ENCODE measurements around the gene DAPK3. TPM values are rescaled to one million over a fixed set of nuclear protein-coding genes. Genes with fewer than 3 reads are reported as not detected.
"Not testable (repeated sequence)": the region's sequence is repeated elsewhere in the genome, so short reads cannot be mapped to it uniquely, and the experiment has no call there.

The DAPK3 gene
- polyA plus RNA-seq: 34.7 TPM

DNA sequence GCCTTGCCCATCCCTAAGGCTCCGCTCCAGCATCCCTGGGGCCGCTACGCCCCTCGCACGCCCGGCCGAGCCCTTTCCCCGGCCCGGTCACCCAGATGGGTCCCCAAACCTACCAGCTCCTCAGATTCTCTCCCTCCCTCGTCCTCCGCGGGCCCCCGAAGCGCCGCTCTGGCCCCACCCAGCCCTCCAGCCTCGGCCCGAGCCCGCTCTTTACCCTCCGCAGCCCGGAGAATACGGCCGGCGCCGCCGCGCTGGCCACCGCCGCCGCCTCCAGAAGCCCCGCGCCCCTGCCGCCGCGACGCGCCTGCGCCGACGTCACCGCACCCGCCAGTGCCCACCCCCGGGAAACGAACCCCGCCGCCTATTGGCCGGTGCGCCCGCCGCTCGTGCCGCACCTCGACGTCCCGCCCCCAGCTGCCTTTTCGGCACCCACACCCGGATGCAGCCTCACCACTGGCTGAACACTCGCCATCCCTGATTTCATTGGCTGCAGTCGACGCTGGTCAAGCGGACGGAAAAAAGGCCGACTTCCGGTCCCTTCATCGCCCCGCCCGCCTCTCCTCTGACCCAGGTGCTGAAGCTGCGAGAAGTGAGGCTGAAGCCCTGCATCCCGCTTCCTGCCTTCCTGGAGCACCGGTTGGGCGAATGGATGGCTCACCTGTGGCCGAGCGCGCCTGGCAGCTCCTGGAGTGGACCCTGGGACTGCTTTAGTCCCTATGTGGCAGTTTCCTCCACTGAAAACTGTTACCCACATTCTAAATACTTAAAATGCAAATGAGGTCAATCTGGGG lies at the start of gene DAPK3:
TSS of gene DAPK3 (minus strand) at position 292 of the 791 bp plus-strand sequence. CDS start 1,364 bp downstream, outside the sequence.
- H3K27me3 Mint-ChIP-seq: no peaks in the 10 kb centered on the region

DNA sequence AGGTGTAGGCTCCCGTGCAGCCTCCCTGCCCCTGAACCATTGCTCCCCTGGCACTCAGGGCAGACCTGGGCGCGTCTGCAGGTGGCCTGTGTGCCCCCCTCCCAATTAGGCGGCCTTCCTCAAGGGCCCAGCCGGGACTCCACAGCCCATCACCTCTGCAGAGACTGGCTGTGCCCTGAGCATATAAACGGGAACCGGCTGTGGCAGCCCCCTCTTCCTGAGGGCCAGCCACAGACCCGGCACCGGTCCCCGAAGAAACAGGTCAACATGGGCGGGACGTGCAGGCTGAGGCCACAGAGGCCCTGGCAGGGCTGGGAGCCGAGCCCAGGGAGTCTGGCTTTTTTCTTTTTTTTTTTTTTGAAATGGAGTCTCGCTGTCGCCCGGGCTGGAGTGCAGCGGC lies 48.7 kb upstream of the DAPK3 start:
- Mint-ChIP-seq H3K36me3 (peaks cover 3% of the 10 kb centered on the region), H3K27me3 (no peaks in the 10 kb centered on the region), H3K27ac (no peak overlapping the region), H3K9me3 (no peaks in the 10 kb centered on the region), H3K4me3 (no peak overlapping the region), H3K4me1 (peaks cover 2 to 7% (median 4%) of the 10 kb centered on the region in 3 donors)

More for the DNA sequence above, at the start of gene DAPK3:
- Mint-ChIP-seq H3K4me3 (peak within 1 kb of the TSS; percentile 82 to 98 (median 96)), H3K9me3 (no peaks in the 10 kb centered on the region), H3K36me3 (peaks cover 1% of the 10 kb centered on the region), H3K4me1 (peaks cover 9 to 17% (median 15%) of the 10 kb centered on the region in 3 donors), H3K27ac (peak within 1 kb of the TSS; percentile 86 to 95 (median 87))

DNA sequence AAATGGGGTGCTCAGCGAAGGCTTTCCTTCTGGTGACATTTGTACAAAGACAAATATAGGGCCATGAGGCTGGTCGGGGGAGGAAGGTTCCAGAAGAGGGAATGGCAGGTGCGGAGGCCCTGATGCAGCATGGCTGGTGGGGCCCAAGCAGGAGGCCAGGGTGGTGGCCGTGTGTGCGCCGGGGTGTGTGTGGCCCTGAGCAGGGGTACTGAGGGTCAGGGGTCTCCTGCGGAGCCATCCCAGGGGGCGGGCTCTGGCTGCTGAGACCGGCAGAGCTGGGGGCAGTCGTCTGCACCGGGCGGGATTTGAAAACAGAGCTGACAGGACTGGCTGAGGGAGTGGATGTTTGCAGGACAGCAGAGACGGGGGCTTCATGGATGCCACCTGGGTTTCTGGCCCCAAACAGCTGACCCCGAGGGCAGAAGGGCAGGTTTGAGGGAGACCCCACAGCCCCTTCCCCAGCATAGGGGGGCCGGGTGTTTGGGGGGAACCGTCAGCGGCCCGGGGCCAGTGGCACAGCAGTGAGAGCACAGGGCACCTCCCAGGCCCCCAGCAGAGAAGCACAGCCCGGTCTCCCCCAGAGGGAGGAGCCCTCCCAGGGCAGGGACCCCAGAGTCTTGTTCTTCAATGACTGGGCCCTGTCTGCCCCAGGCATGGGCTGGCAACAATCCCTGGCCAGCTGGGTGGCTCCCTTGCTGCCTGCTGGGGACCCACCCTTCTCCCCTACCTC lies 48.0 kb upstream of the DAPK3 start:
- Mint-ChIP-seq H3K4me3 (peak overlapping the region in 1 of 4 donors; percentile 47), H3K27me3 (no peaks in the 10 kb centered on the region), H3K4me1 (peaks cover 2 to 6% (median 4%) of the 10 kb centered on the region in 3 donors), H3K9me3 (no peaks in the 10 kb centered on the region), H3K27ac (peak overlapping the region in 1 of 3 donors; percentile 85), H3K36me3 (peaks cover 3% of the 10 kb centered on the region)

DNA sequence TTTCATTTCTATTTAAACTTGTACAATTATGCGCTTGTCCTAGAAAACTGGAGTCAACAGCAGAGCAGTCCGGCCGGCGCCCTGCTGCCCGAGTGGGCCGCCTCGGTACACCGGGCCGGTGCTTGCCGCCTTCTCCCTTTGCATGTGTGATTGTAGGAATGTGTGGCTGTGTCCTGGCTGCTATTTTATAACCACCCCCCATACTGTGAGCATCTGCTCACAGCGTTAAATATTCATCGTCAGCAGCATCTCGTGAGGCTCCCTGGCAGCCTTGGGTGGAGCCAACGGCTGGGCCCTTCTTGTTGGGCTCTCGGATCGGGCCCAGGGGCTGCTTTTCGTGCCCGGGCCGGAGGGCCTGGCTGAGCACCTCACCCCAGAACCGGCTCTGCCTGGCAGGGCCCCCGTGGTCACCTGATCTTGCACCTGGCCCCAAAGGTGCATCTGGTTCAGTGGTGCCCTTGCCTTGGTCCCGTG lies 47.3 kb upstream of the DAPK3 start:
- H3K9me3 Mint-ChIP-seq: no peaks in the 10 kb centered on the region
- H3K4me1 Mint-ChIP-seq: peaks cover 3 to 6% (median 4%) of the 10 kb centered on the region in 3 donors
- no peaks in the 10 kb centered on the region for H3K27me3 Mint-ChIP-seq
- H3K27ac Mint-ChIP-seq: peak overlapping the region in 1 of 3 donors; percentile 27
- H3K4me3 Mint-ChIP-seq: peak overlapping the region in 1 of 4 donors; percentile 12
- H3K36me3 Mint-ChIP-seq: peaks cover 3% of the 10 kb centered on the region

DNA sequence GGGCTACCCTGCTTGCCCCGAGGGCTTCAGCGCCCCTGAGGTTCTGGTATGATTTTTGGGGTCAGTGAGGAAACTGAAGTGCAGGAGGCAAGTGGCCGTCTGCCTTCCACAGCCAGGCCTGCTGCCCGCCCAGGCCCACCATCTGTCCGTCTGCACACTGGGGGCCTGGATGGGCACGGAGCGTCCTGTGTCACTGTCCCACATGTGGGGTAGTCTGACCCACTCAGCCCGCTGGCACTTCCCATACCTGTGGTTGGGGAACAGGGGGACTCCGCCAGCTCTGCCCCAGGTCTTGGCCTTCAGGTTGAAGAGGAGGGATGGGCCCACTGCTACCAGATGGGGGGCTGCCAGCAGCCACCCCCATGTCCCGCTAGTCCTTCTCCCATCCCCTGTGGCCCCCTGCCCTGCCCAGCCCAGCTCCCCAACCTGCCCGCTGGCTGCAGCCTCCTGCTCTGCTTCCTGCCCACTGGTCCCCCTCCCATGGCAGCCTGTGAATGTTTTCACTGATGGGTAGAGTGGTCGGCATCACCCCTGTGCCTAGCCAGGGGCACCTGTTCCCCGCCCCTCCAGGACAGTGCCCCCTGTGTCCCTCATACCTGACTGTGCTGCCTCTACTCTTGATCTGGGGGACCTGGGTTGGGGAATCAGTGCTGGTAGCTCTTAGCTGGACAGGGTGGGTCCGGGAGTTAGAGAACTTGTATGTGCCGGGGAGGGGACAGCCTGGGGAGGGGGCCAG lies 46.2 kb upstream of the DAPK3 start:
- Mint-ChIP-seq H3K4me3 (no peak overlapping the region), H3K9me3 (no peaks in the 10 kb centered on the region), H3K4me1 (peaks cover 3 to 6% (median 5%) of the 10 kb centered on the region in 3 donors), H3K36me3 (peaks cover 3% of the 10 kb centered on the region), H3K27ac (peak overlapping the region in 1 of 3 donors; percentile 43), H3K27me3 (no peaks in the 10 kb centered on the region)

DNA sequence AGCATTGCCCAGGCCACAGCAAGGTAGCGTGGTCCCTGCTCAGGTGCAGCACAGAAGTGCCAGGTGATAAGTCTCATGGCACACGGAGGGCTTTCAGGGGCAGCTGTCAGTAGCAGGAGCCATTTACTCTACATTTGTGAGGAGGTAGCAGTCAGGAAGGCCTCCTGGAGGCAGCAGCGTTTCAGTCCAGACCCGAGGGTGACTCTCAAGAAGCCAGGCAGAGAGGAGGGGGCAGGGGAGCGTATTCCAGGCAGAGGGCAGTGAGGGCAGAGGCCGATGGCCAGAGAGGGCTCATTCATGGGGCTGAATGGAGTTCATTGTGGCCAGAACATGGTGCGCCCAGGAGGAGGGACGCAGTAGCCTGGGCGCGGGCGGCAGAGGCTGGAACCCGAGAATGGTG lies 45.6 kb upstream of the DAPK3 start:
- no peaks in the 10 kb centered on the region for H3K27me3 Mint-ChIP-seq
- H3K27ac Mint-ChIP-seq: peak overlapping the region in 2 of 3 donors; percentile 23 to 35
- H3K4me1 Mint-ChIP-seq: peaks cover 0 to 5% (median 3%) of the 10 kb centered on the region in 3 donors
- H3K4me3 Mint-ChIP-seq: no peak overlapping the region
- peaks cover 3% of the 10 kb centered on the region for H3K36me3 Mint-ChIP-seq
- H3K9me3 Mint-ChIP-seq: no peaks in the 10 kb centered on the region

DNA sequence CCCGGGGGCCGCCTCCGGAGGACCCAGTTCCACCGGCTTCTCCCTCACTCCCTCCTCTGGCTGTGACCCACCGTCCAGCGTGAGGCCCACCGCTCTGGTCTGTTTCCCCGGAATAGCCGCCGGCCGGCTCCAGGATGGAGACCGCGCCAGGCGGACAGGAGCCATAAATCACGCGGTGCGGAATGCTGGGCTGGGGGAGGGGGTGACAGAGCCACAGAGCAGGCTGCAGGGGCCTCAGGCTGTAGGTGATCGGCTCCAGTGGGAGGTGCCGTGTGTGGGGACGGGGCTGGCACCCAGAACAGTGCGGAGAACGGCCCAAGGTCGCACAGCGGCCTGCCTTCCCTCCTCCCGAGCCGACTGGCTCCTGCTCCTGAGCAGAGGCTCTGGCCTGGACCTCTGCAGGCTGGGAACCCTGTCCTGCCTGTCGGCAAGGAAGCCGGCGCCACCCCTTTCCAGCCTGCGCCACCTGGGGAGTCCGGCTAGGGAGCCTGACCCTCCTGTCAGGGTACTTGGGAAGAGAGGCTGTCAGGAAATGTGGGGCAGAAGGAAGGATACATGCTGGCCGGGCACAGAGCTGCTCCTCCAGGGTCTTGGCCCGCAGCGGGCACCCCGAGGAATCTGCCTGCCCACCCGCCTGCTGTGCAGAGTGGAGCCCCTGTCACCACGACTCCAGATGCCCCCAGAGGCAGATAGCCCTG lies 45.0 kb upstream of the DAPK3 start:
- H3K4me3 Mint-ChIP-seq: no peak overlapping the region
- peaks cover 1% of the 10 kb centered on the region for H3K36me3 Mint-ChIP-seq
- H3K27me3 Mint-ChIP-seq: no peaks in the 10 kb centered on the region
- H3K27ac Mint-ChIP-seq: peak overlapping the region in 2 of 3 donors; percentile 23 to 35
- no peaks in the 10 kb centered on the region for H3K9me3 Mint-ChIP-seq
- peaks cover 0 to 8% (median 6%) of the 10 kb centered on the region in 3 donors for H3K4me1 Mint-ChIP-seq

DNA sequence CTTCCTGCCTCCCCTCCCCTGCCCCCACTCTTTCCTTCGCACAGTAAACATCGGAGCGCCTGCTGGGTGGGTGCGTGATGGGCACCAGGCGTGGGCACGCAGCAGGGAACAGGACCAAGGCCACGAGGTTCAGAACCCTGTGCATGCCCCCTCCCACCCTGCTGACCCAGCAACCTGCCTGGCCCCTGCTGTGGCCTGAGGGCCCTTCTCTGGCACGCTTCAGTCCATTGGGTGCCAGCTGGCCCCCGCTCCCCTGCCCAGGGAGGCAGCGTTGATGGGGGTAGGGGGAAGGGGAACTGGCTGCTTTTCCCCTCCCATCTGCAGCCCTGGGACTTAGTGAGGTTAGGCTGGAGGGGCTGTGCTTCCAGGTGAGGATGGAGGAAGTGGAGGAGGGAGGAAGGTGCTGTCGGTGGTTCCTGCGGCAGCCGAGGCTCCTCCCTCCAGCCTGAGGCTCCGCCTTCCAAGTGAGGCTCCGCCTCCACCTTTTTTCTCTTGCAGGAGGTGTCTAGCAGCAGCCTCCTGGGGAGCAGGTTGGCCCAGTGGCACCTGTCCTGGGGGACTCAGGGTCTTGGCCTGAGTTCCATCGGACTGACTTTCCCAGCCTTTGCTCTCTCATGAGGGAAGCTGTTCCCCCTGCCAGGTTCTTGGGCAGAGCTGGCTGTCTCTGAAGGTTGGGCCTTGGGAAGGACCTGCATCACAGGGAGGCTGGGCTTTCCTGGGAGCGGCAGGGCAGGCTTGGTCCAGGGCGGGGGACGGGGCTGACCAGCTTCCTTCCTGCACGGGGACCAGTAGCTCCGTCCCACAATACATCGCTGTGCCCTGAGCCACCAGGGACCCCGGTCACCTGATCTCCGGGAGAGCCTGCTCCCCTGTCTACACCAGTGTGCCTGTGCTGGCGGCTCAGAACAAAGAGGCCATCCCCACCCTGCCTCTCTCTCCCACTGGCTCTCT lies 43.9 kb upstream of the DAPK3 start:
- Mint-ChIP-seq H3K4me3 (no peak overlapping the region), H3K9me3 (no peaks in the 10 kb centered on the region), H3K27ac (no peak overlapping the region), H3K4me1 (peaks cover 0 to 10% (median 6%) of the 10 kb centered on the region in 3 donors), H3K36me3 (peaks cover 1% of the 10 kb centered on the region), H3K27me3 (no peaks in the 10 kb centered on the region)

DNA sequence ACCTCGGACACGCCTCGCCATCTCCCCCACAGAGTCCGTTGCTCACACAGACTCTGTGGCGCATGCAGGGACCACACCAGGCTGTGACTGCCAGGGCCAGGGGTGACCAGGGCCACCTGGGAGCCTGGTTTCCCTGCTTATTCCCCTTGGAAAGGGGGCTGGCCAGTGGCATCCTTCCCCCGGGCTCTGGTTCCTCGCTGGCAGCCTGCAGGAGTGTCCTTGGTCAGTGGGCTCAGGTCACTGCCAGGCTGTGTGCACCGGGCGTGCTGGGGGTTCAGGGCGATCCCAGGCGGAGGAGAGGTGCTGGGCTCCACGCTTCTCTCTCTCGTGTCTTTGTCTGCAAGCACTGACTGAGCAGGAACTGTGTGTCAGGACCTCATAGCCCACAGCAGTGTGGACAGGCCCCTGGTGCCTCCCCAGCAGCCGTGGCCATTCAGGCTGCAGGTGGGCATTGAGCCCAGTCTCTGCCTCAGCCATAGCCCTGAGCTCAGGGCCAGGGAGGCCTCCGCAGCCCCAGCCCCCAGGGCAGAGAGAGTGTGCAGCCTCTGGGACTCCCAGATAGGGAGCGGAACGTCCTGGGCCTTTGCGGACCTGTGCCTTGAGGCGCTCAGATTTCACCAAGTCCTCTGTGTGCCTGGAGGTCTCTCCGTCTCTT lies 43.1 kb upstream of the DAPK3 start:
- peaks cover under 1 to 12% (median 12%) of the 10 kb centered on the region in 3 donors for H3K4me1 Mint-ChIP-seq
- peaks cover 1% of the 10 kb centered on the region for H3K36me3 Mint-ChIP-seq
- no peak overlapping the region for H3K27ac Mint-ChIP-seq

DNA sequence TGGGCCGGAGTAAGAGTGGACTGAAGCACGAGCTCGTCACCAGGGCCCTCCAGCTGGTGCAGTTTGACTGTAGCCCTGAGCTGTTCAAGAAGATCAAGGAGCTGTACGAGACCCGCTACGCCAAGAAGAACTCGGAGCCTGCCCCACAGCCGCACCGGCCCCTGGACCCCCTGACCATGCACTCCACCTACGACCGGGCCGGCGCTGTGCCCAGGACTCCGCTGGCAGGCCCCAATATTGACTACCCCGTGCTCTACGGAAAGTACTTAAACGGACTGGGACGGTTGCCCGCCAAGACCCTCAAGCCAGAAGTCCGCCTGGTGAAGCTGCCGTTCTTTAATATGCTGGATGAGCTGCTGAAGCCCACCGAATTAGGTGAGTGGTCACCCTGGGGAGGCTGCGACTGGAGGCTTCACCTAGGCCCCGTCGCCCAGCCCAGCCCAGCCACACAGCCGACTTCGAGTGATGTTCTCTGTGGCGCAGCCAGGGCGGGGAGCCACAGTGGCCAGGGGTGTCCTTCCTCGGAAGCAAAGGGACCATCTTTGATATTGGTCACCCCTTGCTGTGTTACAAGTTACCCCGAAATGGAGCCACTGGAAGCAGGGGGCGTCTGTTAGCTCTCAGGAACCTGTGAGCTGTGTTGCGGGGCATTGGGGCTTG lies 42.2 kb upstream of the DAPK3 start:
- Mint-ChIP-seq H3K27ac (peak overlapping the region in 2 of 3 donors; percentile 45 to 67), H3K4me3 (peak overlapping the region in 1 of 4 donors; percentile 38), H3K36me3 (no peaks in the 10 kb centered on the region), H3K27me3 (no peaks in the 10 kb centered on the region), H3K4me1 (peaks cover 5 to 18% (median 15%) of the 10 kb centered on the region in 3 donors), H3K9me3 (no peaks in the 10 kb centered on the region)

More for the DNA sequence above, 43.1 kb upstream of the DAPK3 start:
- no peaks in the 10 kb centered on the region for H3K9me3 Mint-ChIP-seq
- H3K27me3 Mint-ChIP-seq: no peaks in the 10 kb centered on the region
- H3K4me3 Mint-ChIP-seq: no peak overlapping the region

DNA sequence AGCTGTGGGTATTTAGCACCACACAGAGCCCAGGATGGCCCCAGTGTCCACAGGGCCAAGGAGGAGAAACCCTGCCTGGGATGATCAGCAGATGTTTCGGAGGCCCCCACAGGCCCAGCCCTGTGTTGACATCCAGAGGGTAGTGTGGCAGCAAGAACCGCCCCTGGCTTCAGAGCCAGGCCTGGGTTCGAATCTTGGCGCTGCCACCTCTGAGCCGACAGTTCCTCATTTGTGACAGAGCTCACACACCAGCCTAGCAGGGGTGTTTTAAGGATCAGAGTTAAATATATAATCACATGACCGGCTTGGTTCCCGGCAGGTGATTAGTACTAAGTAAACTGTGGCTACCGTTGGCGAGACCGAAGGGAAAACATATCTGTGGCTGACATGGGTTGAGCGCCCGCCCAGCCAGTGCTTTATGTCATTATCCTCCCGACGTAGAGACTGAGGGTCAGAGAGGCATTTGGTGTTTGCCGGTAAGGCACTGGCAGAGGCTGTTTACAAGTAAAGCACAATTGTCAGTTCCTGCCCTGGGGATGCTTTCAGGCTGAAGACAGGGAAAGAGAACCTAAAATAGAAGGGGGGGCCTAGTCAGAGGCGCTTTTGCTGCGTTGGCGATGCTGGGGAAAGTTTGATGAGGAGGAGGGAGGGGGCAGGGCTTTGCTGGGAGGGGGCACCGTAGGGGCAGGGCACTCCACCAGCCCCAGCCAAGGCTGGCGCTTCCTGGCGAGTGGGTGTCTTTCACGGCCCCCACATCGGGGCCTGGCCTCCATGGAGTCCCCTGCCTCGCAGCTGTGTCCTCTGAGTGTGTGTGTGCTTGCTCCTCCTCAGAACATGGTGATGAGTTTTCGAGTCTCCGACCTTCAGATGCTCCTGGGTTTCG lies 41.4 kb upstream of the DAPK3 start:
- Mint-ChIP-seq H3K4me1 (peaks cover 5 to 18% (median 15%) of the 10 kb centered on the region in 3 donors), H3K4me3 (peak overlapping the region in 1 of 4 donors; percentile 38), H3K27ac (peak overlapping the region in 1 of 3 donors; percentile 45), H3K36me3 (no peaks in the 10 kb centered on the region), H3K9me3 (no peaks in the 10 kb centered on the region), H3K27me3 (no peaks in the 10 kb centered on the region)

DNA sequence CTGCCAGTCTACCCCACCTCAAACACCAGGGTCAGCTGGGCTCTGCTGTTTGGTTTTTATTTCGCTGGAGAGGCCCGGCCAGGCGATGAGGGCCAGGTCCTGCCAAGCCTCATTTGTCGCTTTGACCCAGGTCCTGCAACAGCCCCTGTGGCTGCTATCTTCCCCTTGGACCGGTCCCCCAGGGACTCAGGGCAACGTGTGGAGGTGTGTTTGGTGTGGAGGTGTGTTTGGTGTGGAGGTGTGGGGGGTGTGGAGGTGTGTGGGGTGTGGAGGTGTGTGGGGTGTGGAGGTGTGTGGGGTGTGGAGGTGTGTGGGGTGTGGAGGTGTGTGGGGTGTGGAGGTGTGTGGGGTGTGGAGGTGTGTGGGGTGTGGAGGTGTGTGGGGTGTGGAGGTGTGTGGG lies 40.5 kb upstream of the DAPK3 start:
- H3K27me3 Mint-ChIP-seq, H3K36me3 Mint-ChIP-seq, H3K9me3 Mint-ChIP-seq: not testable (repeated sequence)
- Mint-ChIP-seq H3K4me3 (peak overlapping the region in 3 of 4 donors; percentile 23 to 79 (median 63)), H3K4me1 (peaks cover 5 to 18% (median 15%) of the 10 kb centered on the region in 3 donors), H3K27ac (peak overlapping the region in 1 of 3 donors; percentile 78)
